Right renal cortex interstitium (tissue), 3 donors: Measurements from ENCODE around the gene PEX14. TPM values are rescaled to one million over a fixed set of nuclear protein-coding genes. Genes with fewer than 3 reads are reported as not detected.

ENCODE experiments used
- DNase-seq, 3 donors: peaks; one replicate each; pipeline ENCODE4 v3.0.0-alpha.2; 2013; ENCODE audit warnings: low read depth in 3 of 3, low spot score in 2 of 3
- polyA plus RNA-seq, 3 donors: library from polyadenylated mRNA; unstranded; fragments of 120-200 nt; gene quantifications; one replicate each; pipeline ENCODE4 v1.2.1, GENCODE V29; 2013; ENCODE audit not compliant: insufficient read length in 3 of 3

Gene PEX14
- polyA plus RNA-seq, 3 donors, result 19.2 to 20.4 (median 19.5) TPM

DNA sequence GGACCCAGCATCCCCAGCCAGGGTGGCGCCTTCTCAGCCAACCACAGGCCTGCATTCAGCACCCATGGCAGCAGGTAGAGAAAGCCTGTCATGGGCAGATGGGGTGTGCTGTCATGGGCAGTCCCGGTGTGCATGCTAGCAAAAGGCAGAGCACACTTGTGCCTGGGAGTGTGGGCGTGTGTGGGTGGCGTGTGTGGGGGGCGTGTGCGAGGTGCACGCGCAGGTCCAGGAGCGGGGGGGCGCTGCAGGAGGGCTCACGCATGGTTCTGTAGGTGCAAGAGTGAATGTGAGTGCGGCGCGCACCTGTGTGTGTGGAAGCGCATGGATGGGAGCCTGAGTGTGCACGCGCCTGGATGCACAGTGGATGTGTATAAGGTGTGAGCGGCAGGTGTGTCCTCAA is 184.5 kb downstream of the PEX14 start:
- DNase-seq, result no peak

DNA sequence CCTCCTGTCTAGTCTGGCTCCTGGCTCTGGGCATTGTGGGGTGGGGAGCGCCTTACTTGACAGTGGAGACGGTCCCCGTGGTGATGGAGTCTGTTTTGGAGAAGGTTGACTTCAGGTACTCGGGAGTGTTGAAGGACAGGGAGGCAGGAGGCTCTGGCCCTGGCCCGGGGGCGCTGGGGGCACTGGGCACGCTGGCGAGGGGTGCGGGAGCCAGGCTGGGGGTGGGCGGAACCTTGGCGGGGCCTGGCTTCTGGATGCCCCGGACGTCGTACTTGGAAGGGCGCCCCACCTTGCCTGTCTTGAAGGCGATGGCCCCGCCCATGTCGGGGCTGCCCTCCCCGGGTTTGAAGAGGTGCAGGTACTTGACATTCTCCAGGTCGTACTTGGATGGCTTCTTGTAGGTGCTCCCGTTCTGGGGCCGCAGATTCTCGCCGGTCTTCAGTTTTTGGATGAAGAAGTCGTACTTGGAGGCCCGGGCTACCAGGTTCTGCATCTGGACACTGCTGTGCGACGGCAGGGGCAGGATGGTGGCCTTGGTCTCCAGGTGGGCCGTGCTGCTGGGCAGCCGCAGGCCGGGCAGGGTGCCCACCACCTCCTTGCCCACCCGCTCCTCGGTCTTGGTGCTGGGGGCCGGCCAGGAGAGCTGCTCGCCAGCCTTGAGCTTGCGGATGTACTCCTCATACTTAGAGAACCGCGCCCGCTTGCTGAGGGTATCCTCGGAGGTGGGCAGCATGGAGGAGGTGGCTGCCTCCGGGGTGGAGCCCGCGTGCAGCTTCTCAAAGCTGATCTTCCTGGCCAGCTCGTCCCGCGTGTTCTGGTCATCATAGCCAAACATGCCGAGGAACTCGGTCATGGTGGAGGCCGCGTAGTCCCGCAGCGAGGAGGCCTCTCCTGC is 185.1 kb downstream of the PEX14 start:
- DNase-seq, result no peak

GRCh38 chr1:10661453-10661852 is 186.7 kb downstream of the PEX14 start:
- DNase-seq, result no peak

DNA sequence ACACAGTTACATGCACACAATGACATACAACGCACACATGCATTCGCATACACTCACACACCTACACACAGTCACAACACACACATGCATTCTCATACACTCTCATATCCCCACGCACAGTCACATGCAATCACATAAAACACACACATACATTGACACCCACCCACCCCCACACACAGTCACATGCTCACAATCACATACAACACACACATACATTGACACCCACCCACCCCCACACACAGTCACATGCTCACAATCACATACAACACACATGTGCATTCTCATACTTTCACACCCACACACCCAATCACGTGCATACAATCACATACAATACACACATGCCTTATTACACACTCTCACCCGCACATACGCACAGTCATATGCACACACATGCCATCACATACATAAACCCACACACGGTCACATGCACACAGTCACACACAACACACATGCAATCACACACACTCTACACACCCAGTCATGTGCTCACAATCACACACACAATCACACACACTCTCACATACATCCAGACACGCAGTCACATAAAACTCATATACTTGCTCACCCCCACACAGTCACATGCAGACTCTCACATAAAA is 187.4 kb downstream of the PEX14 start:
- no peak for DNase-seq

DNA sequence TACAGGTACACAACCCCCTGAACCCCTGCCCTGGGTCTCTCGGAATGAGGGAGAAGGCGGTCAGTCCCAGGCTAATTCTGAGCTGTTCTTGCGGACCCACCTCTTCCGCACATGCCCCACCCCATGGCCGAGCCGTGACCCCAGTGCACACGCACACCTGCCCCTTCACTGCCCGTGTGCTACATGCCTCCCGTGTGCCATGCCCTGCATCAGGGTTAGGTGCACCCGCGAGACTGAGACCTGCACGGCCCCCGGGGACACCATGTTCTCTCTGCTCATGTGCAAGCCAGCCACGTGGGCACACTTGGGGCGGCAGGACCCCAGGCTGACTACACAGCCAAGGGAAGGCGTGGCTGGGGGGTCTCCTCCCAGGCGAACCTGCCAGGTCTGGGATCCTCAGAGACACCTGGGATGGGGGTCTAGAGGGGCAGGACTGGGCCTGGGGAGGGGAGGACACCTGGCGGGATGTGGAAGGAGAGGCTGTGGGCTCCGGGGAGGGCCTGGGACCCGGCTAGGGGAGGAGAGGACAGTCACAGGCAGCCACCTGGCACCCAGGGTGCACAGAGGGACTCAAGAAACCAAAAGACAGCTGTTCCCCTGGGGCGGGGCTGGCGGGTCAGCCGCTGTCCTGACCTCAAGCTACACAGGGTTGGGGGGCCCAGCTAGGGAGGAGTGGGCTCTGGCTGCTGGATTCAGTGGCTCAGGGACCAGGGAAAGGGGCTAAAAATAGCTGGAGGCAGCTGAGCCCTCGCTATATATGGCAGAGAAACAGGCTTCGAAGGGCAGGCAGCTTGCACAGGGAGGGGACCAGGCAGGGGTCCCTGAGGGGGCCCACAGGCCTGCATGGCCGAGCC is 188.3 kb downstream of the PEX14 start:
- no peak for DNase-seq

DNA sequence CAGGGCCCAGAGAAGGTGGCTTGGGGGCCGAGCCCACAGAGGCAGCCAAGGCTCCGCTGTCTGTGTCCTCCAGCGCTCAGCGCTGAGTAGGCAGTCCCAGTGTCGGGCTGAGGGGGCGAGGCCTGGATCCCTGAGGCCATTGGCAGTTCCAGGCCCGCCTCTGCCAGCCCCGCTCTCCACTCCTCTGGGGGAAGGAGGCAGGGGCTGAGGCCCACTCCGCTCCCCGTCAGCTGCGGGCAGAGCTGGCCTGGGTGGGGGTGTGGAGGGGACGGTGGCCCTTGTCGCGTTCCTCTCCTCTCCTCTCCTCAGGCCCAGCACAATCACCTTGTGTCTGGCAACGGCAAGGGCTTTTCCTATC is 188.9 kb downstream of the PEX14 start:
- DNase-seq, result no peak

DNA sequence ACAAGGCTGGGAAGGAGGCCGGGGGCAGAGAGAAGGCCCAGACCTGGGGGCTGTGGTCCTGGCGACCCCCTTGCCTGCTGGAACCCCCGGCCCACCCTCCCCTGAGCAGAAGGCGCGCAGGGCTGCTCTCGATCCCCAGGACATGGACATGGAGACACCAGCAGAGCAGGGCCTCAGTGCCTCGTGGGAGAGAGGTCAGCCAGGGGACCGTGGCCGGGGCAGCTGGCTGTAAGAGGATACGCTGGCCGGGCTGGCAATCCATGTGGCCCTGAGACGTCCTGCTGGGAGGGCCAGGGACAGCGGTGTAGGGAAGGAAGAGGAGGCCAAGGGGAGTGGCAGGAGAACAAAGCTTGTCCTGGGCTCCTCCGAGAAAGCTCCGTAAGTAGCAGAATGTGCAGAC is 189.5 kb downstream of the PEX14 start:
- DNase-seq, result no peak

DNA sequence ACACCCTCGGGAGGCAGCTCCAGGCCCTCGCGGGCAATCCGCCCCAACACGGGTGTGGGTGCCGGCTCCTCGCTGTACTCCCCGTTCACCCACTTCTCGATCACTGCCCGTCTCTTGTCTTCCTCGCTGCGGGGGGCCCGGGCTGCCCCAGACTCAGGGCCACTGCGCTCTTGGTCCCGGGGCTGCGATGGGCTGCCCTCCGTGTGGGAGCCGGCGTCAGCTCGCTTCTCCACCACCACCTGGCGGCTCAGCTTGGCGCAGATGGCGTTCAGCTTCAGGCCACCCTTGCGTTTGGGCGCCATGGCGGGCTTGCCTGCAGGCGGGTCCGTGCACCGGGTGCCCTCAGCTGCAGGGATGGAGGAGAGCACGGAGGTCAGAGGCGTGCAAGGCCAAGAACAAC is 190.5 kb downstream of the PEX14 start:
- DNase-seq, result no peak

GRCh38 chr1:10665930-10666850 is 191.4 kb downstream of the PEX14 start:
- DNase-seq, result no peak

GRCh38 chr1:10667861-10668761 is 193.4 kb downstream of the PEX14 start:
- no peak for DNase-seq

DNA sequence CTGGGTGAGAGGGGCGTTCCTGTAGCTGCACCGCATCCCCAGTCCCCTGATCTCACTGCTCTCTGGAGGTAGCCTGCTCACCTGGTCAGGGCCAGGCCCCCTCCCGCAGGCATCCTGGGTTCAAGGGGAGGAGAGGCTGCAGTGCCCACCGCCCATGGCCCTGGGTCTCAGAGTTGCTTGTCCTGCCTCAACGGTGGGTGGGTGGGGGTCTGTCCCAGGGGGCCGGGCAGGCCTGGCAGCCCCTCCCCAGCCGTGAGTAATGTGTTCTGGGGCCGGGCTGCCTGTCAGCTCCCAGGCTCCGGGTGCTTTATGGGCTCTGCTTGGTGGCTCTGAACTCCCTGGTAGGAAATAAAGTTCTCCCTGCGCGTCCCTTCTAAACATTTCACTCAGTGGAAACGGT is 194.8 kb downstream of the PEX14 start:
- DNase-seq, result no peak

GRCh38 chr1:10670190-10670589 is 195.4 kb downstream of the PEX14 start:
- no peak for DNase-seq

DNA sequence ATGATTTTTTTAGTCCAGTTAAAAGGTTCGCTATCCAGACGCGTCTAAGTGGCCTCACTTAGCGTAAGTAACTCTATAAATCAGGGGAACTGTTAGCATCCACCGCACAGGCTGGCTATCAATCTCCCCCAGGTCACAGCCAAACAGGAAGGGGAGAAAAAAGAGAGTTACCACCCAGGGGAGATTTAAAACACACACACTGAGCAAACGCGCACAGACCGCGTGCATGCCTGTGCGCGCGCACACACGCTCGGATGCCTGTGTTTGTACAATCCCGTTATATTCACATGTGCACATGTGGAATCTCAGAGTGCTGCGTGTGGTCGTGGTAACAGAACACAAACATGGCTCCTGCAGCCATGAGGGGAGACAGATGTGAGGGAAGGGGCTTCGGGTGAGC is 196.3 kb downstream of the PEX14 start:
- no peak for DNase-seq

- no peak for DNase-seq
Measured at GRCh38 chr1:10671622-10672342, 197.0 kb downstream of the PEX14 start.

DNA sequence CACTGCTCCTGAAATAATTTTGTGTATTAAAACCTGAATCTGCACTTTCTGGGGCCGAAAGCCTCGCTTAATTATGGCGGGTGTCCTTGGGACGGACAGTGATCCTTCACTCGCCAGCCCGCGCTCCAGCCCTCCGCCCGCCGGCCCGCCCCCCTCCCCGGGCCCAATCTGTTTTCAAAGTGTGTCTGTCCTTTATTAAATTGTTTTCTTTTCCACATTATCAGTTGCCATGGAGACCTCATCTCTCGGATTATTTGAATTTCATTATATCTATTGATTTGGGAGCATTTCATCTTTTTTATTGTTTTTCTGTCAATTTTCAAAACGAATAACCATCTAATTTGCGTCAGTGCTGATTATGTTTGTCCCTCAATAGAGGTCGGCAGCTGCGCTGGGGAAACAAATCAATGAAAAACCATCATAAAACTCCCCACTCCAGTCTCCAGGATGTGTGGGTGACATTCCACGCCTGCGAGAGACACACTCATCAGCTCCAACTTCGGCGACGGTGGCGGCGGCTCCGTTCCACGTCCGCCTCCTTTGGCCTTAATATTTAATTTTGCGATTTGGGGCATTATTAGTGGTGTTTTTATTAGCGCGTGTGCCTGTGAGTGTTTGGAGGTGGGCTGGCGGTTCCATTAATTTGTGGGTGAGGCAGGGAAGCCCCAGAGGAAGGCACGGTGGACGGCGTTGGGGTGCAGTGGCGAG is 197.7 kb downstream of the PEX14 start:
- DNase-seq, result no peak

- DNase-seq, result no peak
Measured at GRCh38 chr1:10673109-10673711, 198.5 kb downstream of the PEX14 start.

GRCh38 chr1:10674222-10674621 is 199.5 kb downstream of the PEX14 start:
- DNase-seq, result no peak
